A673 (cell line): ENCODE measurements around the gene YJEFN3.
A peak's percentile ranks its signal among the peaks of the same experiment; 100 is the strongest.

ENCODE experiments used
- EZH2 ChIP-seq: fragments of 200-600 bp; sonication (generic); IDR thresholded peaks from 2 replicates; pipeline ENCODE4 v1.6.1; 2017; ENCODE audit warnings: borderline replicate concordance, low read depth, mild to moderate bottlenecking, mixed read lengths, antibody characterized with exemption, low read length; ENCODE audit not compliant: poor library complexity, severe bottlenecking
- TF ChIP-seq, protein P1 (sequence below): fragments of 300-800, 200-600 bp; sonication (generic); conservative IDR thresholded peaks from 2 replicates; pipeline ENCODE4 v1.5.1; 2017; ENCODE audit warnings: low read depth, mild to moderate bottlenecking, antibody characterized with exemption, low read length, moderate library complexity, mixed read lengths

DNA sequence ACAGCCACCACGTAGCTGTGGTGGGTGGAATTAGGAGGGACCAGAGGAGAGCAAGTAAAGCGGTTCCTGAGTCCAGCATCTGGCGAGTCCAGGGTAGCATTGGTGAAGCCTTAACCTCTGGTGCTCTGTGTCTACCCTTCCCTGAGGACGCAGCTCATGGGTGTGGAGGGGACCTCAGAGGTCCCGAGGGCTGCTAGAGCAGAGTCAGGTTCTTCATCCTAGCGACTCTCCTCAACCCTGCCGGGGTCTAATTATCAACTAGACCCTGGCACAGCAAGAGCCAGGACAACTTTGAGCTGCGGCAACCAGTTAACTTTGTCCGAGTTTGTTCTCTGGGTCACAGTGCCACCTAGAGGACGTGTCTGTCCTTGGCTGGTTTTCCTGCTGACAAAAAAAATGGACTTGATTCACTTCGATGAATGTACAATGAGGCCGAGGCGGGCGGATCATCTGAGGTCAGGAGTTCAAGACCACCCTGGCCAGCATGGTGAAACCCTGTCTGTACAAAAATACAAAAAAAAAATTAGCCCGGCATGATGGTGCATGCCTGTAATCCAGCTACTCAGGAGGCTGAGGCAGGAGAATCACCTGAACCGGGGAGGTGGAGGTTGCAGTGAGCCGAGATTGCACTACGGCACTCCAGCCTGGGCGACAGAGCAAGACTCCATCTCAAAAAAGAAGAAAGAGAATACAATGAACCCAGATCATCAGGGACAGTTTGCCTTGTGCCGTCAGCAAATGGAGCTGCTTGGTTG is 38.3 kb upstream of the YJEFN3 start:
- no peak for TF ChIP-seq EZH2
- TF ChIP-seq, protein P1, sequence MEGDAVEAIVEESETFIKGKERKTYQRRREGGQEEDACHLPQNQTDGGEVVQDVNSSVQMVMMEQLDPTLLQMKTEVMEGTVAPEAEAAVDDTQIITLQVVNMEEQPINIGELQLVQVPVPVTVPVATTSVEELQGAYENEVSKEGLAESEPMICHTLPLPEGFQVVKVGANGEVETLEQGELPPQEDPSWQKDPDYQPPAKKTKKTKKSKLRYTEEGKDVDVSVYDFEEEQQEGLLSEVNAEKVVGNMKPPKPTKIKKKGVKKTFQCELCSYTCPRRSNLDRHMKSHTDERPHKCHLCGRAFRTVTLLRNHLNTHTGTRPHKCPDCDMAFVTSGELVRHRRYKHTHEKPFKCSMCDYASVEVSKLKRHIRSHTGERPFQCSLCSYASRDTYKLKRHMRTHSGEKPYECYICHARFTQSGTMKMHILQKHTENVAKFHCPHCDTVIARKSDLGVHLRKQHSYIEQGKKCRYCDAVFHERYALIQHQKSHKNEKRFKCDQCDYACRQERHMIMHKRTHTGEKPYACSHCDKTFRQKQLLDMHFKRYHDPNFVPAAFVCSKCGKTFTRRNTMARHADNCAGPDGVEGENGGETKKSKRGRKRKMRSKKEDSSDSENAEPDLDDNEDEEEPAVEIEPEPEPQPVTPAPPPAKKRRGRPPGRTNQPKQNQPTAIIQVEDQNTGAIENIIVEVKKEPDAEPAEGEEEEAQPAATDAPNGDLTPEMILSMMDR: peak; percentile 85
